SU-DHL-6 (cell line): Measurements from ENCODE around the gene VEGFB.

Experiments used
- EZH2phosphoT487 ChIP-seq: fragments of 200-600 bp; sonication (generic), shearing (Covaris generic); conservative IDR thresholded peaks from 2 replicates; pipeline ENCODE4 v1.6.1; 2018; ENCODE audit warnings: mild to moderate bottlenecking, antibody characterized with exemption, low read length, moderate library complexity, mixed read lengths
- TF ChIP-seq, protein P1 (sequence below): fragments of 200-600 bp; sonication (generic); IDR thresholded peaks from one replicate; pipeline ENCODE4 v1.5.1; 2017; ENCODE audit warnings: antibody characterized with exemption, mild to moderate bottlenecking, low read length, moderate library complexity; ENCODE audit not compliant: insufficient read depth, poor library complexity, severe bottlenecking

GRCh38 chr11:64245401-64245796, 11.0 kb downstream of the VEGFB start:
- TF ChIP-seq, protein P1, sequence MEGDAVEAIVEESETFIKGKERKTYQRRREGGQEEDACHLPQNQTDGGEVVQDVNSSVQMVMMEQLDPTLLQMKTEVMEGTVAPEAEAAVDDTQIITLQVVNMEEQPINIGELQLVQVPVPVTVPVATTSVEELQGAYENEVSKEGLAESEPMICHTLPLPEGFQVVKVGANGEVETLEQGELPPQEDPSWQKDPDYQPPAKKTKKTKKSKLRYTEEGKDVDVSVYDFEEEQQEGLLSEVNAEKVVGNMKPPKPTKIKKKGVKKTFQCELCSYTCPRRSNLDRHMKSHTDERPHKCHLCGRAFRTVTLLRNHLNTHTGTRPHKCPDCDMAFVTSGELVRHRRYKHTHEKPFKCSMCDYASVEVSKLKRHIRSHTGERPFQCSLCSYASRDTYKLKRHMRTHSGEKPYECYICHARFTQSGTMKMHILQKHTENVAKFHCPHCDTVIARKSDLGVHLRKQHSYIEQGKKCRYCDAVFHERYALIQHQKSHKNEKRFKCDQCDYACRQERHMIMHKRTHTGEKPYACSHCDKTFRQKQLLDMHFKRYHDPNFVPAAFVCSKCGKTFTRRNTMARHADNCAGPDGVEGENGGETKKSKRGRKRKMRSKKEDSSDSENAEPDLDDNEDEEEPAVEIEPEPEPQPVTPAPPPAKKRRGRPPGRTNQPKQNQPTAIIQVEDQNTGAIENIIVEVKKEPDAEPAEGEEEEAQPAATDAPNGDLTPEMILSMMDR, result no peak
- TF ChIP-seq EZH2phosphoT487, result no peak
